ENCODE measurements around the gene LRP1-AS.
A peak's percentile ranks its signal among the peaks of the same experiment; 100 is the strongest.

Gene LRP1-AS

DNA sequence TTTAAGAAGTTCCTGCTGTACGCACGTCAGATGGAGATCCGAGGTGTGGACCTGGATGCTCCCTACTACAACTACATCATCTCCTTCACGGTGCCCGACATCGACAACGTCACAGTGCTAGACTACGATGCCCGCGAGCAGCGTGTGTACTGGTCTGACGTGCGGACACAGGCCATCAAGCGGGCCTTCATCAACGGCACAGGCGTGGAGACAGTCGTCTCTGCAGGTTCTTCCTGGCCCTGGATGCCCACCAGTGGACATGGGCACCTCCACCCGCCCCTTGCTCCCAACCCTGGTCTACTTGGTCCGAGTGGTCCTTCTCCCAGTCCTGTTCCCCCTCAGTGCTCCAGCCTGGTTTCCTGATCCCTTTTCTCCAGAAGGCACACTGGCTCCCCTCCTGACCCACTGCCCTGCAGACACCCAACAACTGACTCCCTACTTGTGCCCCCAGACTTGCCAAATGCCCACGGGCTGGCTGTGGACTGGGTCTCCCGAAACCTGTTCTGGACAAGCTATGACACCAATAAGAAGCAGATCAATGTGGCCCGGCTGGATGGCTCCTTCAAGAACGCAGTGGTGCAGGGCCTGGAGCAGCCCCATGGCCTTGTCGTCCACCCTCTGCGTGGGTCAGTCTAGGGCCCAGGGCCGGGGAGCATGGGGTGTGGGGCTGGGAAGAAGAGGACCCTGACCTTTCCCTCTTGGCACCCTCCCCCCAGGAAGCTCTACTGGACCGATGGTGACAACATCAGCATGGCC, 32.1 kb upstream of the LRP1-AS start:
- DNase-seq, result no peak

DNA sequence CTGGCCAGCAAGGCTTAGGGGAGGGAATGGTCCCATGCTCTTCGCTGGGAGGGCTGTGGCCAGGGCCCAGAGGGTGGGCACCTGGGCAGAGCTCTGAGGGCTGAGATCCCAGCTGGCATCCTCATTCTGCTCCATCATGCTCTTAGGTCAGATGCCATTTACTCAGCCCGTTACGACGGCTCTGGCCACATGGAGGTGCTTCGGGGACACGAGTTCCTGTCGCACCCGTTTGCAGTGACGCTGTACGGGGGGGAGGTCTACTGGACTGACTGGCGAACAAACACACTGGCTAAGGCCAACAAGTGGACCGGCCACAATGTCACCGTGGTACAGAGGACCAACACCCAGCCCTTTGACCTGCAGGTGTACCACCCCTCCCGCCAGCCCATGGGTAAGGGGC, 30.8 kb upstream of the LRP1-AS start:
- DNase-seq, result no peak

DNA sequence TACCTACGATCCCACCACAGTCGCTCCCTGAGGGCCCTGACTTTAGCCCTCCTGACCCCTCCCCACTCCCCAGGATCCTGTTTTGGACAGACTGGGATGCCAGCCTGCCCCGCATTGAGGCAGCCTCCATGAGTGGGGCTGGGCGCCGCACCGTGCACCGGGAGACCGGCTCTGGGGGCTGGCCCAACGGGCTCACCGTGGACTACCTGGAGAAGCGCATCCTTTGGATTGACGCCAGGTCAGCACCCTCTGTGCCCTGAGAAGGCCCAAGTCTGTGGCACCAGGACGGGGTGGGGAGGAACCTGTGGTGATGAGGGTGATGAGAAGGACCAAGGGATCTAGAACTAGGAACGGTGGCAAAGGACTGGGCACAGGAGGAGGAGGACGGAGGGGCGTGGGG, 29.9 kb upstream of the LRP1-AS start:
- DNase-seq, result no peak

DNA sequence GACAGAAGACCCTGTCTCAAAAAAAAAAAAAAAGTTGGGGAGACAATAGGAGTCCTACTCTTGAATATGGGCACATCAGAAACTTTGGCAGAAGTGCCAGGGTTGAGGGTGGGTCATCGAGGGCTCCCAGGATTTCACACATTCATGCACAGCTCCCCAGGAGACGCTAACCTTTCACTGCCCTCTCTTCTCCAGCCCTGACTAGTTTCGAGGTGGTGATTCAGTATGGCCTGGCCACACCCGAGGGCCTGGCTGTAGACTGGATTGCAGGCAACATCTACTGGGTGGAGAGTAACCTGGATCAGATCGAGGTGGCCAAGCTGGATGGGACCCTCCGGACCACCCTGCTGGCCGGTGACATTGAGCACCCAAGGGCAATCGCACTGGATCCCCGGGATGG, 29.4 kb upstream of the LRP1-AS start:
- no peak for DNase-seq

DNA sequence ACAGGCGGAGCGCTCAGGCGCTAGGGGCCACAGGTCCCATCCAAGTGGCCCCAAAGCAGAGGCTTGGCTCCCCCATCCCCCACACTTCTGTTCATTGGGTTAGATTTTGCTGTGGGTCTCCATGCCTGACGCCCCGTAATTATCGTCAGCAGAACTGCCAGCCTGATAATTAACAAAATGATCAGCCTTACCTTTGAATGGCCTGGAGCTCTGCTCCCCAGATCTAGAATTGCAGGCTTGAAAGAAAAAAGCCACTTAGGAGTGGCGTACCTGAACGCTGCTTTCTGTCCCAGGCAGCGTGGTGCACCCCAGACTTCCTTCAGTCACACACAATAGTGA, 28.7 kb upstream of the LRP1-AS start:
- DNase-seq, result no peak

DNA sequence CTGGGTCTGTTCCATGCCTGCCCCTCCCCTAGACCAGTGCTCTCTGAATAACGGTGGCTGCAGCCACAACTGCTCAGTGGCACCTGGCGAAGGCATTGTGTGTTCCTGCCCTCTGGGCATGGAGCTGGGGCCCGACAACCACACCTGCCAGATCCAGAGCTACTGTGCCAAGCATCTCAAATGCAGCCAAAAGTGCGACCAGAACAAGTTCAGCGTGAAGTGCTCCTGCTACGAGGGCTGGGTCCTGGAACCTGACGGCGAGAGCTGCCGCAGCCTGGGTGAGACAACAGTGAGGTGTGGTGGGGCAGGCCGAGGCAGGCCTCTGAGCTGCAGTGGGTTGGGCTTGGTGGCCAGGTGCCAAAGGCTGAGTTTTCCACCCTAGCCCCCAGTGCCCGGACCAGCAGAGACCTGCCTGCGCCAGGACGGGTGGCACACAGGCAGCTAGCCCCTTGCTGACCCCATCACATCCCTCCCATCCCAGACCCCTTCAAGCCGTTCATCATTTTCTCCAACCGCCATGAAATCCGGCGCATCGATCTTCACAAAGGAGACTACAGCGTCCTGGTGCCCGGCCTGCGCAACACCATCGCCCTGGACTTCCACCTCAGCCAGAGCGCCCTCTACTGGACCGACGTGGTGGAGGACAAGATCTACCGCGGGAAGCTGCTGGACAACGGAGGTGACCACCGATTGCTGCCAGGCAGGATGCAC, 28.2 kb upstream of the LRP1-AS start:
- peak; percentile 90 for DNase-seq

DNA sequence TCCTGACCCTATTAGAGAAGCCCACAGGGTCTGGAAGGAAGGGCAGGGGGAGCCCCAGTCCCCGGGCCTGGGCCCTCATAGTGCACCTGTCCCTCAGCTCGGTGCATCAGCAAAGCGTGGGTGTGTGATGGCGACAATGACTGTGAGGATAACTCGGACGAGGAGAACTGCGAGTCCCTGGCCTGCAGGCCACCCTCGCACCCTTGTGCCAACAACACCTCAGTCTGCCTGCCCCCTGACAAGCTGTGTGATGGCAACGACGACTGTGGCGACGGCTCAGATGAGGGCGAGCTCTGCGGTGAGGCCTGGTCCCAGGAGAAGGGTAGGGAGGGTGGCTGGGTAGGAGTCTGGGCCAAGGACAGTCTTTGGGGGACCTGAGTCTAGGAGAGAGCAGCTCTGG, 26.3 kb upstream of the LRP1-AS start:
- DNase-seq, result no peak

DNA sequence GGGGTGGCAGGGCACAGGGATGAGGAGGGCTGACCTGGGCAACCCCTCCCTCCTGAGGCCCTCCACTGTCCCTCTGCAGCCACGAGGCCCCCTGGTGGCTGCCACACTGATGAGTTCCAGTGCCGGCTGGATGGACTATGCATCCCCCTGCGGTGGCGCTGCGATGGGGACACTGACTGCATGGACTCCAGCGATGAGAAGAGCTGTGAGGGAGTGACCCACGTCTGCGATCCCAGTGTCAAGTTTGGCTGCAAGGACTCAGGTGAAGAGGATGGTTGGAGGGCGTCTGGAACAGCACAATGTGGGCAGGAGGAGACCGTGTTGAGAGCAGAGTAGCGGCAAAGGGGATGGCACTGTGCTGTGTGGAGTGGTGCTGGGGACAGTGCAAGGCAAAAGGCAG, 25.7 kb upstream of the LRP1-AS start:
- DNase-seq, result no peak

DNA sequence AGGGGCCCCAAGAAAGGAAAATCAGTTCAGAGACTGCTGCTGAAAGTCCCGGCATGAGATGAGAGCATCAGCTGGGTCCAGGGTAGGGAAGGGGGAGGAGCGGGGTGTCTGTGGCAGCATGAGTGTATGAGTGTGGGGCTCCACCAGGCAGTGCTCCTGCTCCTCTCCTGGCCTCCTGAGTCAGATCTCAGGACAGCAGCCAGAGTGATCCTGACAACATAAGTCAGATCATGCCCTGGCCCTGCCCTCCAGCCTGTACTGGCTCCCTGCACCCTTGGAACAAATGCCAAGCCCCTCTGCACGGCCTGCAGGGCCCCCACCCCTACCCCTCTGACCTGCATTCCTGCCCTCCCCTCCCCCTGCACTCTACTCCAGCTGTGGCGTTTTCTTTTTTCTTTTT, 24.2 kb upstream of the LRP1-AS start:
- DNase-seq, result no peak

DNA sequence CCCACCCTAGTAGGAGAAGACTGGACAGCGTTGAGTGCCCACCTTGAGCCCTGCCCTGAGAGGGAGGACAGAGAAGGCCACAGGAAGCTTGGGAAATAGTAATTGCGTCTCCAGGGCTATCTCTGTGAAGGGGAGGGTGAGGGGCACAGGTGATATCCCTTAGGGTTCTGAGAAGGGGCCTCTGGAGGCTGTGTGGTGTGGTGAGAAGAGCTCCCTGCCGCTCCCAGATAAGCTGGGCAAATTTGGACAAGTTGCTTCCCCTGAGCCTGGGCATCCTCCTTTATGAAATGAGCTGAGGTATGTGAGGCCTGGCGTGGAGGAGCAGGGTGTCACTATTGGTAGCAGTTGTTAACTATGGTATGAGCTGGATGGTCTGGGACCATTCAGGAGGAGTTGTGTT, 23.5 kb upstream of the LRP1-AS start:
- DNase-seq, result no peak

DNA sequence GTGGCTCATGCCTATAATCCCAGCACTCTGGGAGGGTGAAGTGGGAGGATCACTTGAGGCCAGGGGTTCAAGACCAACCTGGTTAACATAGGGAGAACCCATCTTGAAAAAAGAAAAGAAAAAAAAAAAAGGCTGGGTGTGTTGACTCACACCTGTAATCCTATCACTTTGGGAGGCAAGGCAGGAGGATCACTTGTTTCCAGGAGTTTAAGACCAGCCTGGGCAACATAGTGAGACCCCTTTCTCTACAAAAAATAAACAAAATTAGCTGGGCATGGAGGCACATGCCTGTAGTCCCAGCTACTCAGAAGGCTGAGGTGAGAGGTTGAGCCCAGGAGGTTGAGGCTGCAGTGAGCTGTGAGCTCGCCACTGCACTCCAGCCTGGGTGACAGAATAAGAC, 23.0 kb upstream of the LRP1-AS start:
- DNase-seq, result no peak

DNA sequence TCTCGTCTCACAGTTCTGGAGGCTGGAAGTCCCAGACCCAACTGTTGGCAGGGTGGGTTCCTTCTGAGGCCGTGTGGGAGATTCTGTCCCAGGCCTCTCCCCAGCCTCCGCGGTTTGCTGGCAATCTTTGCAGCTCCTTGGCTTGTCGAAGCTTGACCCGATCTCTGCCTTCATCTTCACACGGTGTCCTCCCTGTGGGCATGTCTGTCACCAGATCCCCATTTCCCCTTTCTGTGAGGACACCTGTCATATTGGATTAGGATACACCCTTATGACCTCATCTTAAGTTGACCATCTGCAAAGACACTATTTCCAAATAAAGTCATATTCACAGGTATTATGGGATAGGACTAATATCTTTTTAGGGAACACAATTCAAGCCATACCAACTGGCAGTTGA, 22.6 kb upstream of the LRP1-AS start:
- DNase-seq, result no peak

DNA sequence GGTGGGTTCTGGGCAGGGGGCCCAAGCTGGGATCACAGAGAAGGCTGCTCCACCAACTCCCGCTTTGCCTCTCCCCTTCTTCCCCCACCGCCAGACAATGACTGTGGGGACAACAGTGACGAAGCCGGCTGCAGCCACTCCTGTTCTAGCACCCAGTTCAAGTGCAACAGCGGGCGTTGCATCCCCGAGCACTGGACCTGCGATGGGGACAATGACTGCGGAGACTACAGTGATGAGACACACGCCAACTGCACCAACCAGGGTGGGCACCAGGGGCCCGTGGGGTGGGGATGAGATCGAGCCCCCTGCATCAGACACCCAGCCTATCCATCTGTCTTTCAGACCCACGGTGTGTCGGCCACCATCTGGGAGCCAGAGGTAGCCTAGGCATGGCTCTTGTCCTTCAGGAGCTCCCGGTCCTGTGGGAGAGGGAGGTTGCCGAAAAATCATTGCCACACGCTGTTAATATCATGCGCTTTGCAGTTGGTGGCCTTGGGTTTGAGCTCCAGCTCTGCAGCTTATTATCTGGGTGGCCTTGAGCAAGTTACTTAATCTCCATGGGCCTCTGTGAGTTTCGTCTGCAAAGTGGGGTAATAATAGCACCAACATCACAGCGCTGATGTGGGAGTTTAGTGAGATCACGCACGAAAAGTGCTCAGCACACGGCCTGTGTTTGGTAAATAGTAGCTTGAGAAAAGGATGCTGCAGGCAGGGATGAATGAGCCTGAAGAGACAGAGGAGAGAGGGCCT, 21.8 kb upstream of the LRP1-AS start:
- no peak for DNase-seq

DNA sequence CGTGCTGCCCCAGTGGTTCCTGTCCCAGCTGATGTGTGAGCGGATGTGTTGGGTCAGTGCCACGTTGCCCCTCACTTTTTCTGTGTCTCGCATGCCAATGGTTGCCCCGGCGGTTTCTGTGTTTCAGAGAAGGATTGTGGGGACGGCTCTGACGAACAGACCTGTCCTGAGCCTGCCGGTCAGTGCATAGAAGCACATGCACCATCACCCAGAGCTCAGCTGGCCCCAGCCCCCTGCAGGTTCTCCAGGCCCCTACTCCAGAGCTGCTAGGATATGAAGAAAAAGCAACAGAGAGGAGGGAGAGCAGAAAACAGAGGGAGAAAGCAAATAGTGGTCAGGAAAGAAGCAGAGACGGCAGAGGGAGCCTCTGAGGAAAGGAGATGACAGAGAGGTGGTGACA, 20.6 kb upstream of the LRP1-AS start:
- no peak for DNase-seq

DNA sequence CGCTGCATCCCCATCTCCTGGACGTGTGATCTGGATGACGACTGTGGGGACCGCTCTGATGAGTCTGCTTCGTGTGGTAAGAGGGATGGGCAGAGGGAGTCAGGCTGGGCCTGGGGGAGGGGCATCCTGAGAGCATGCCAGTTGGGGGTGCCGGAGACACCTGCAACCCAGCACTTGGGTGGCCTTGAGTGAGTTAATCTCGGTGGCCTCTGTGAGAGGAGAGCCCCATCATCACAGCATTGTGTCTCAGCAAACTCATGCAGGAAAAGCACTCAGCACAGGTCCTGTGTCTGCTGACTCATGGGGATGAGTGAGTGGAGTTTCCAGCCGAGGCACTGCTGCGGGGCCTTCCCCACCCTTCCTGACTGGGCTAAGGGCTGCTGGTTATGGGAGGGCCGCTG, 19.6 kb upstream of the LRP1-AS start:
- DNase-seq, result no peak

DNA sequence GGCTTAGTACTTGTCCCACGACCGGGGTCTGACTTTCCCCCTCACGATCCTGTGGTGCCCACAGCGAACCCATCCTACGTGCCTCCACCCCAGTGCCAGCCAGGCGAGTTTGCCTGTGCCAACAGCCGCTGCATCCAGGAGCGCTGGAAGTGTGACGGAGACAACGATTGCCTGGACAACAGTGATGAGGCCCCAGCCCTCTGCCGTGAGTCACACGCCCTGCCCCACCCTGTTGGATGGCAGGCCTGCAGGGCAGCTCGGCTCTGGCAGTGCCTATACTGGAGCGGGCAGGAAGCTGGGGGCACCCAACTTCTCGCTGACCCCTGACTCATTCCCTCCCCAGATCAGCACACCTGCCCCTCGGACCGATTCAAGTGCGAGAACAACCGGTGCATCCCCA, 18.3 kb upstream of the LRP1-AS start:
- no peak for DNase-seq

DNA sequence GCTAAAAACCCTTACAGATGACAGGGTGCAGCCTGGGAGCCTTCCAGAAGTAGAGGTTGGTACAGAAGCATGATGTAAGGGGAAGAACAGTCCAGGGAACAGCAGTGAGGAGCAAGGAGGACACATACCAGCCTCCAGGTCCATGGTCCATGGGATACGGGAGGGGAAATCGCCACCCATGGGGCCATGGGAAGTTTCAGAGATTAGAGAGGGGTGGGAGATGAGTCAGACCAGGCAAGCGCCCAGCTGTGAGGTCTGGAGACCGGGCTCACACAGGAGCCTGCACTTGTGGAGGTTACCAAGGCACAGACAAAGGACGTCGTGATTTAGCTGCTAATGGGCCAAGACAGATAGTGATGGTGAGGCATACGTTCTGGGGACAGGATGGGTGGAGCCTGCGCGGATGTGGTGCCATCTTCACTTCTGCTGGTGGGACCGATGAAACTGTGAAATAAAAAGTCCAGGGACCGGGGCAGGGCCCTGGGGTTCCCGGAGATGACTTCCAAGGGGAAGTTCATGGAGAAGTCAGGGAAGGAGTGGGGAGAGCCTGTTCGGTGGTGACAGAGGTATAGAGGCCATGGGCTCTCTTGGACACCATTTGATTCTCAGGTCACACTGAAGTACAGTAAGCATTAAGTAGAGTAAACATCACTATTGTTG, 17.7 kb upstream of the LRP1-AS start:
- no peak for DNase-seq

DNA sequence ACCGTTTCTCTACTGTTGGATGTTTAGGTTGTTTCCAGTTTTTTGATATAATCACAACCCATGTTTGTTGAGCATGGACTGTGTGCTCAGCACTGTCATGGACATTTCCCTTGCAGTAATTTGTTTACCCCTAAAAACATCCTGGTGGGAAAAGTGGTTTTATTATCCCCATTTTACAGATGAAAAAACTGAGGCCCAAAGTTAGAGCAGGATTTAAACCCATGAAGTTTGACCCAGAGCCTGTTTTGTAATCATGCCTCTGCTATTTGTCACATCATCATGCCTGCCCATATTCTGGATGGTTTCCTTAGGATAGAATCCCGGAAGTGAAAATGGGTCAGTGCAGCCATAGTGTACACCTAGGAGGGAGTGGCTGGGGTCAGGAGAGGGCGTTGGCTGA, 17.0 kb upstream of the LRP1-AS start:
- DNase-seq, result no peak

DNA sequence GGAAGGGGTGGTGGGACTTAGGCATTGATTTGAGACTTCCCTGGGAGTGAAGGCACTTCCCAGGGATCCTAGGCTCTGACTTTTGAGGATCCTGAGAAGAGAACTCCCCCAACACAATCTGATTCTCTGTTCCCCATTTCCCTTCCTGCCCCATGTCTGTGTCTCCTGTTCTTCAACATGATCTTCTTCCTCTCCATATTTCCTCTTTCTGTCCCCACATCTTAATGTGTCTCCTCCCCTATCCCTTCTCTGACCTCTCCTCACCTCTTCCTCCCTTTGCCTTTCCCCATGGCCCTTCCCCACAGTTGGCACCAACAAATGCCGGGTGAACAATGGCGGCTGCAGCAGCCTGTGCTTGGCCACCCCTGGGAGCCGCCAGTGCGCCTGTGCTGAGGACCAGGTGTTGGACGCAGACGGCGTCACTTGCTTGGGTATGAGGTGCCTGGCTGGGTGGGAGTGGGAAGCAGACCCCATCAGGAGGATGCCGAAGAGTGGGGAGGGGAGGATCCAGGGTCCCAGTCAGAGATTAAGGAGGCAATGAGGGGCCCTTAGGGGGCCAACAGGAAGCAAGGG, 15.2 kb upstream of the LRP1-AS start:
- no peak for DNase-seq

DNA sequence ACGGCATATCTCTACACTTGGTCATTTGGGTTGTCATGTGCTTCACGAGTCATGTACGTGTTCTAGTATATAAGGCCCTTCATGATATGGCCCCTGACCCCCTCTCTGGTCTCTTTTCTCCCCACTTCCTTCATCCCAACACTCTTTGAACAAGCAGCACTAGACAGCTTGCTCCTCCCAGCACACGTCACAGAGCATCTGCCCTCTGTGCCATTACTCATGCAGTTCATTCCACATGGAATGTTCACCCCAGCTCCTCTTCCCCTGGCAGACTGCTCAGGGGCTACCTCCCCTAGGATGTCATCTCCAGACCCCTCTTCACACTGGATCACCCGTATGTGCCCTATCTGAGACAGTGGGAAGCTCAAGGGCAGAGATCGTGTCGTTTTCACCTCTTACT, 14.1 kb upstream of the LRP1-AS start:
- DNase-seq, result no peak

DNA sequence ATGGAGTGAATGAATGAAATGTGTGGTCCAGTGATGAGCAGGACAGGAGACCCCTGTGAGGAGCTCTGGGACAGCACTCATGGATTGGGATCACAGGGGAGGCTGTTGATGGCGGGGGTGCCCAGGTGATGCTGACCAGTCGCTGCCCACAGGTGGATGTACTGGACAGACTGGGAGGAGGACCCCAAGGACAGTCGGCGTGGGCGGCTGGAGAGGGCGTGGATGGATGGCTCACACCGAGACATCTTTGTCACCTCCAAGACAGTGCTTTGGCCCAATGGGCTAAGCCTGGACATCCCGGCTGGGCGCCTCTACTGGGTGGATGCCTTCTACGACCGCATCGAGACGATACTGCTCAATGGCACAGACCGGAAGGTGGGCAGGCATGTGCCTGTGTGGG, 13.3 kb upstream of the LRP1-AS start:
- DNase-seq, result no peak

DNA sequence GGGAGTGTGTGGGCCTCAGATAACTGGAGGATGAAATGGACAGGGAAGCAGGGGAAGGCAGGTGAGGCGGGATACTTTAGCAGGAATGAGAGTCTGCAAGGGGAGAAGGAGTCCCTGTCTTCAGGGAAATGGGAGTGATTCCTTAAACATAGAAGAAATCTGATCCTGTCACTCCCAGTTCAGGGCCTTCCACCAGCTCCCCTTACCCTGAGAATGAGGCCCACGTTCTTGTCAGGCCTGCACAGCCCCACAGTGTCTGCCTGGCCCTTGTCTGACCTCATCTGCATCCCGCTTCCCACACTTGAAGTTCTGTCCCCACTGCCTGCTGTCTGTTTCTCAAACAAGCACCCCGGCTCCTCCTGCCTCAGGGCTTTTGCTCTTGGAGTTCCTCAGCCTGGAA, 12.6 kb upstream of the LRP1-AS start:
- DNase-seq, result no peak

DNA sequence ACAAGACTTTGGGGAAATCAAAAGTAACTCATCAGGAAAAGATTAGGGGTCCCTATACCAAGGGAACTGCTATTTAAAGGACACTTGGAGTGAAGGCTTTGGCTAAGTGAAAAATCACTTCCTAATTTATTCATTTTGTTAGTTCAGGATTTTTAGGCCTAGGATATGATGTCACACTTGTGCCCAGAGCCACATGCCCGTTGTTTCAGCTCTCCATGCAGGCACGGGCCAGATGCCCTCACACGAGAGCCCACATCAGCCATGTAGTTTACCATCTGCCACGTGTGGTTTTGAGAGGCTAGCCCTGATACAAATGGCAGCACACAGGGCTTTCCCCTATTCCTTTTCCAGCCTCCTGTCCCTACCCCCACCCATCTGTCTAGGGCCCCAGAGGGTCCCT, 11.9 kb upstream of the LRP1-AS start:
- DNase-seq, result no peak
